Esophagus muscularis mucosa (tissue), 3 donors: ENCODE results near the gene NOXA1.

Experiments used
- POLR2A ChIP-seq: fragments of 450-650 bp; IDR thresholded peaks from one replicate; pipeline ENCODE4 v1.6.1; 2017; ENCODE audit warnings: antibody characterized with exemption, moderate library complexity, mild to moderate bottlenecking, low read depth
- TF ChIP-seq, protein P1 (sequence below), 3 experiments: fragments of 200-600 bp in 2 of 3; fragments of 450-650 bp in 1 of 3; sonication (generic) in 2 of 3; IDR thresholded peaks; one replicate each; pipeline ENCODE4 v1.5.1; 2017 to 2019; ENCODE audit warnings: antibody characterized with exemption in 3 of 3, mild to moderate bottlenecking in 2 of 3, moderate library complexity in 1 of 3

DNA sequence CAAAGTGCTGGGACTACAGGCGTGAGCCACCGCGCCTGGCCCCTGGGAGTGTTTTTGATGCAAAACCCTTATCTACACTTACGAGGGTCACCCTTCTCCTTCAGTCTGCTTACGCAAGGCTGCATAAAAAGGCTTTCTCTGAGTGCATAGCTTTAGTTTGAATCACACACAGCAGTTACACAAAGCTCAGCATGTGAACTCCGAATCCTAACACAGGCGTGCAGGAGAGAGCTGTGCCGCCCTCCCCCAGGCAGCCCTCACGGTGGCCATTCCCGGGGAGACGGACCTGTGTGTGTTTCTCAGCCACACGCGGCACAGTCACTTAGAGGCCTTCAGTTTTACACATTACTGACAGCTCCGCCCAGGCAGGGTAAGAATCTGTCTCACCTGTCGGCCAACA is 27.0 kb upstream of the NOXA1 start:
- TF ChIP-seq, protein P1, sequence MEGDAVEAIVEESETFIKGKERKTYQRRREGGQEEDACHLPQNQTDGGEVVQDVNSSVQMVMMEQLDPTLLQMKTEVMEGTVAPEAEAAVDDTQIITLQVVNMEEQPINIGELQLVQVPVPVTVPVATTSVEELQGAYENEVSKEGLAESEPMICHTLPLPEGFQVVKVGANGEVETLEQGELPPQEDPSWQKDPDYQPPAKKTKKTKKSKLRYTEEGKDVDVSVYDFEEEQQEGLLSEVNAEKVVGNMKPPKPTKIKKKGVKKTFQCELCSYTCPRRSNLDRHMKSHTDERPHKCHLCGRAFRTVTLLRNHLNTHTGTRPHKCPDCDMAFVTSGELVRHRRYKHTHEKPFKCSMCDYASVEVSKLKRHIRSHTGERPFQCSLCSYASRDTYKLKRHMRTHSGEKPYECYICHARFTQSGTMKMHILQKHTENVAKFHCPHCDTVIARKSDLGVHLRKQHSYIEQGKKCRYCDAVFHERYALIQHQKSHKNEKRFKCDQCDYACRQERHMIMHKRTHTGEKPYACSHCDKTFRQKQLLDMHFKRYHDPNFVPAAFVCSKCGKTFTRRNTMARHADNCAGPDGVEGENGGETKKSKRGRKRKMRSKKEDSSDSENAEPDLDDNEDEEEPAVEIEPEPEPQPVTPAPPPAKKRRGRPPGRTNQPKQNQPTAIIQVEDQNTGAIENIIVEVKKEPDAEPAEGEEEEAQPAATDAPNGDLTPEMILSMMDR (IDR thresholded peaks at IDR 0.05) = no peak
- TF ChIP-seq POLR2A = no peak
